Loucy (cell line): ENCODE data around the gene PAX5.

Source experiments
- CTCF ChIP-seq: fragments of 200-600 bp; sonication (generic); conservative IDR thresholded peaks from 2 replicates; pipeline ENCODE4 v1.5.1; 2014; ENCODE audit warnings: mild to moderate bottlenecking, antibody characterized with exemption, low read length
- EZH2phosphoT487 ChIP-seq: fragments of 200-600 bp; IDR thresholded peaks from 2 replicates; pipeline ENCODE4 v1.6.1; 2018; ENCODE audit warnings: antibody characterized with exemption, mild to moderate bottlenecking, moderate library complexity, borderline replicate concordance

- TF ChIP-seq CTCF: no peak
- TF ChIP-seq EZH2phosphoT487: no peak
Measured at GRCh38 chr9:36941441-36941840, 92.6 kb downstream of the PAX5 start.
